ENCODE results near the gene IRF3. TPM values are rescaled to one million over a fixed set of nuclear protein-coding genes. Genes with fewer than 3 reads are reported as not detected.

Gene IRF3
- total RNA-seq, 1 donor from 2014 or later = 59.4 TPM

DNA sequence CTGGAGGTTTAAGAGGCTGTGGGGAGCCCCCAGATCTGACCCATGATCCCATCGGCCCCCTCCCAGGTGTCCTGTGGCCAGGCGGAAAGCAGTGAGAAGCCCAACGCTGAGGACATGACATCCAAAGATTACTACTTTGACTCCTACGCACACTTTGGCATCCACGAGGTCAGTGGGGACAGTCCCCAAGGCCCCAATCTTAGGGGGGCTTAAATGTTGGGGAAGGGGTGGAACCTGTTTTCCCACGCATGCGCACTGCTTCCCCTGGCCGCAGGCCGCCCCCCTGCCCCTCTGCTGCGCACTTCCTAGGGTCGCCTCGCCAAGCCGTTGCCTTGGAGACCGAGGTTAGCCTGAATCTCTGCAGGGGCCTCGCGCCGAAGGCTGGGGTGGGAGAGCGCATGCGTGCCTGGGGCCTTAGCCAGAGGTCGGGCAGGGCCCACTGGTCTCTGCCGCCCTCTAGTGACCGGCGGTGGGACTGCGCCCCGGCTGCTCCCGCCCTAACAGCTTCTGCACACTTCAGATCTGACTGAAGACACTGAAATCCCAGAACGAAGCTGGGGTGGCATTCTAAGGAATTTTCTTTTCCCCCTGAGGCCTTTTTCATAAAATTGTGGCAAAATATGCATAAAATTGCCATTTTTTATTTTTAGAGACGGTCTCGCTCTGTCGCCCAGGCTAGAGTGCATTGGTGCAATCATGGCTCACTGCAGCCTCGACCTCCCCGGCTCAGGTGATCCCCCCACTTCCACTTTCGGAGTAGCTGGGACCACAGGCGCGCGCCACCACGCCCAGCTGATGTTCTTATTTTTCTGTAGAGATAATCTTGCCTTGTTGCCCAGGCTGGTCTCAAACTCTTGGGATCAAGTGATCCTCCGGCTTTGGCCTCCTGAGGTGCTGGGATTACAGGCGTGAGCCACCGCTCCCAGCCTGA is 15.0 kb upstream of the IRF3 start:
- H3K4me1 ChIP-seq = peaks cover 48% of the 10 kb centered on the region
- H3K36me3 ChIP-seq = peaks cover 0 to 44% of the 10 kb centered on the region in 2 donors
- peak overlapping the region; percentile 27 to 31 for H3K4me3 ChIP-seq
- H3K27me3 ChIP-seq = no peaks in the 10 kb centered on the region
- no peaks in the 10 kb centered on the region for H3K9me3 ChIP-seq
- intact Hi-C loops (cut with DNase I) = no loop called here
- TF ChIP-seq POLR2A (IDR thresholded peaks at IDR 0.05) = no peak
- TF ChIP-seq POLR2AphosphoS5 (IDR thresholded peaks at IDR 0.05; ENCODE audit: insufficient read depth in 1 of 2, low read depth in 1 of 2) = peak; percentile 58 to 80
- TF ChIP-seq, protein P1, sequence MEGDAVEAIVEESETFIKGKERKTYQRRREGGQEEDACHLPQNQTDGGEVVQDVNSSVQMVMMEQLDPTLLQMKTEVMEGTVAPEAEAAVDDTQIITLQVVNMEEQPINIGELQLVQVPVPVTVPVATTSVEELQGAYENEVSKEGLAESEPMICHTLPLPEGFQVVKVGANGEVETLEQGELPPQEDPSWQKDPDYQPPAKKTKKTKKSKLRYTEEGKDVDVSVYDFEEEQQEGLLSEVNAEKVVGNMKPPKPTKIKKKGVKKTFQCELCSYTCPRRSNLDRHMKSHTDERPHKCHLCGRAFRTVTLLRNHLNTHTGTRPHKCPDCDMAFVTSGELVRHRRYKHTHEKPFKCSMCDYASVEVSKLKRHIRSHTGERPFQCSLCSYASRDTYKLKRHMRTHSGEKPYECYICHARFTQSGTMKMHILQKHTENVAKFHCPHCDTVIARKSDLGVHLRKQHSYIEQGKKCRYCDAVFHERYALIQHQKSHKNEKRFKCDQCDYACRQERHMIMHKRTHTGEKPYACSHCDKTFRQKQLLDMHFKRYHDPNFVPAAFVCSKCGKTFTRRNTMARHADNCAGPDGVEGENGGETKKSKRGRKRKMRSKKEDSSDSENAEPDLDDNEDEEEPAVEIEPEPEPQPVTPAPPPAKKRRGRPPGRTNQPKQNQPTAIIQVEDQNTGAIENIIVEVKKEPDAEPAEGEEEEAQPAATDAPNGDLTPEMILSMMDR (IDR thresholded peaks at IDR 0.05) = peak; percentile 91 to 98 (median 98)
- no peak for DNase-seq (ENCODE audit: extremely low spot score in 2 of 2)
- H3K27ac ChIP-seq = peak overlapping the region; percentile 95

DNA sequence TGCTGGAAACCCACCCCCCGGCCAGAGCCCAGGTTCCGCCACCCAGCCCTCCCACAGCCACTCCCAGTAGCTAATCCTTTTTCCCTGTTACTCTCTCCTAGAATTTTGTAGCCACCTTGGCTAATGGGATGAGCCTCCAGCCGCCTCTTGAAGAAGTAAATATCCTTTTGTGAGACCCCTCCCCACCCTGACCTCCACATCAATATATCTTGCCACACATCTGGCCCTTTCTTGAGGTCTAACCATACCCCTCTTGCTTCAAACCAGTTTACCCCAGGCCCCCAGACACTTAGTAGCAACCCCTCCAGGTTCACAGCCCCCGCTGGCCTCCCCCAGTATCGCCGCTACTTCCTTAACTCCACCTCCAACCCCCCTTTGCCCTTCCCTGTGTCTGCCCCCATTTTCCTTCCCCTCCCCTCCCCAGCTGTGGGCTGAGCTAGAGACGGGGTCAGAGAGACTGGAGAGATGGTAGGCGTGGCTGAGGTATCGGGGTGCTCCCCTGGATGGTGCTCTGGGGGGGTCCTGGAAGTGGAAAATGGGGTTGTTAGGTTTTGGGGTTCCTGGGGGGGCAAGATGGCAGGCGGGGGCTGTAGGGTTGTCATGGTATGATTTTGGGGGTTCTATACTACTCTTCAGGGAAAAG is 14.2 kb upstream of the IRF3 start:
- peaks cover 0 to 37% of the 10 kb centered on the region in 2 donors for H3K36me3 ChIP-seq
- H3K4me3 ChIP-seq = peak overlapping the region in 1 of 2 donors; percentile 31
- TF ChIP-seq POLR2AphosphoS5 (IDR thresholded peaks at IDR 0.05; ENCODE audit: insufficient read depth in 1 of 2, low read depth in 1 of 2) (no peak), POLR2A (IDR thresholded peaks at IDR 0.05) (no peak)
- TF ChIP-seq, protein P1 (IDR thresholded peaks at IDR 0.05) = no peak
- intact Hi-C loops (cut with DNase I) = no loop called here
- H3K4me1 ChIP-seq = peaks cover 52% of the 10 kb centered on the region
- H3K27ac ChIP-seq = peak overlapping the region; percentile 95
- DNase-seq (ENCODE audit: extremely low spot score in 2 of 2) = no peak
- H3K9me3 ChIP-seq = no peaks in the 10 kb centered on the region
- H3K27me3 ChIP-seq = no peaks in the 10 kb centered on the region

DNA sequence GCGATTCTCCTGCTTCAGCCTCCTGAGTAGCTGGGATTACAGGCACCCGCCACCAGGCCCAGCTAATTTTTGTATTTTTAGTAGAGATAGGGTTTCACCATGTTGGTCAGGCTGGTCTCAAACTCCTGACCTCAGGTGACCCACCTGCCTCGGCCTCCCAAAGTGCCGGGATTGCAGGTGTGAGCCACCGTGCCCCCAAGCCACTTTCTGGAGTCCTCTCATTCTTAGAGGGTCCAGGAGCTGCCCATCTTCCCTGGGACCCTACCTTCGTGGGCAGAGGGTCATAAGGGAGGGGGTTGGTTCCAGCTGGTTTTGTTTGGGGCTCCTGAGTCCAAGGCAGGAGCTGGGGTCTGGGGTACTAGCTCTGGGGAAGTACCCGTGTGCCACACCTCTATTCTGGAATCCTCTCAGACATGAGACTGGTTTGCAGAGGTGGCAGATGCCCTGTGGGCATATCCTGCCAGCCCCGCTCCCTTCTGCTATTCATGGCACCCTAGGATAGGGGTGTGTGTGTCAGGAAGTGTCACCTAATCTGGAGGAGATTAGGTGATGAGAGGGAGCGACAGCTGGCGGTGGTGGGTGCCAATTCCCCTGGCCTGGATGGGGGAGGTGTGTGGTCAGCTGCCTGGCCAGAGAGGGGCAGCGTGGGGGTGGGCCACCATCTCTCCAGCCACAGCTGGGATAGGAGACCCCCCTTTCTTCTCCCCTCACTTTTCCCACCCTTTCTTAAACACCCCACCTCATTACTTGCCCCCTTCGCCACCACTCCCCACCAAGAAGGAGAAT is 13.5 kb upstream of the IRF3 start:
- Histone ChIP-seq H3K9me3 (no peaks in the 10 kb centered on the region), H3K27ac (peak overlapping the region; percentile 95), H3K4me1 (peaks cover 52% of the 10 kb centered on the region), H3K36me3 (peaks cover 0 to 32% of the 10 kb centered on the region in 2 donors), H3K27me3 (no peaks in the 10 kb centered on the region), H3K4me3 (no peak overlapping the region)
- intact Hi-C loops (cut with DNase I) = no loop called here
- TF ChIP-seq POLR2AphosphoS5 (IDR thresholded peaks at IDR 0.05; ENCODE audit: insufficient read depth in 1 of 2, low read depth in 1 of 2) (no peak), POLR2A (IDR thresholded peaks at IDR 0.05) (no peak)
- TF ChIP-seq, protein P1 (IDR thresholded peaks at IDR 0.05) = no peak
- no peak for DNase-seq (ENCODE audit: extremely low spot score in 2 of 2)

DNA sequence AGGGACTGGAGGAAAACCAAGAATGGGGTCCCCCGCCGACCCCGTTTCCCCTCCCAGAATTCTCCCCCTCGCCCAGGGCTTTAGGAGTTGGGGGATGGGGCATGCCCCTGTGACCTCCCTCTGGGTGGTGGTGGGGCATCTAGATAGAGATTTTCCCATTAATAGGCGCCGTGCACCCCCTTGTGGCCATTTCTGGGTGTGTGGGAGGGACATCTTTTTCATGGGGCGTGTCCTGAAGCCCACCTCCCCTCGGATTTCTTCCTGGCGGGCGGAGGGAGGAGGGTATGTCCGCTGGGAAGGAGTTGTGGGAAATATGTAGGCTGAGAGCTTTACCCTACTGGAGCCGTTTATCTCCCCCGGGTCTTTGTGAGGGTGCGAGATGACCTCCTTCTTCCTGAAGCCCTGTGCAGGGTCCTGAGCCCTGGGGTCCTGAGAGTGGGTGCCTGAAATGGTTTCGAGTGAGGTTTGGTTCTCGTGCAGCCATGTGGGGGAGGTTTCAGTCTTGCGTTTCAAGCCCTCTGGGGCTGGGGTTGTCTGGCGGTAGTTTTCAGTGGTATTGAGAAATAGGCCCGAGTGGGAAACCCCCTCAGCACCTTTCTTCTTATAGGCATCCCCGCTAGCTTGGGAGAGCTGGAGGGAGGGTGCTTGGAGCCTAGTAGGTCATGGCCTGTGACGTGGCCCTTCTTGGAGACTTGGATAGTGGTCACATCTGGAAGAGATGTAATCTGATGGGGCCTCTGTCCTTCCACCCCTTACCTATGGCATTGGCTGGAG is 12.4 kb upstream of the IRF3 start:
- Histone ChIP-seq H3K27ac (peak overlapping the region; percentile 95), H3K4me3 (peak overlapping the region; percentile 80 to 89), H3K9me3 (no peaks in the 10 kb centered on the region), H3K36me3 (peaks cover 0 to 22% of the 10 kb centered on the region in 2 donors), H3K27me3 (no peaks in the 10 kb centered on the region), H3K4me1 (peaks cover 52% of the 10 kb centered on the region)
- intact Hi-C loops (cut with DNase I) = no loop called here
- no peak for TF ChIP-seq POLR2A (IDR thresholded peaks at IDR 0.05)
- TF ChIP-seq, protein P1 (IDR thresholded peaks at IDR 0.05) = peak; percentile 34 to 60 (median 38)
- no peak for DNase-seq (ENCODE audit: extremely low spot score in 2 of 2)
